NOMO-1 (cell line): ENCODE results near the gene LCN10.
A peak's percentile ranks its signal among the peaks of the same experiment; 100 is the strongest.

ENCODE experiments used
- DNase-seq, 2 experiments: peaks; one replicate each; lab custom pipeline; 2025; ENCODE audit not compliant: unreplicated experiment in 2 of 2; lab: John Stamatoyannopoulos, UW

LCN10 gene

DNA sequence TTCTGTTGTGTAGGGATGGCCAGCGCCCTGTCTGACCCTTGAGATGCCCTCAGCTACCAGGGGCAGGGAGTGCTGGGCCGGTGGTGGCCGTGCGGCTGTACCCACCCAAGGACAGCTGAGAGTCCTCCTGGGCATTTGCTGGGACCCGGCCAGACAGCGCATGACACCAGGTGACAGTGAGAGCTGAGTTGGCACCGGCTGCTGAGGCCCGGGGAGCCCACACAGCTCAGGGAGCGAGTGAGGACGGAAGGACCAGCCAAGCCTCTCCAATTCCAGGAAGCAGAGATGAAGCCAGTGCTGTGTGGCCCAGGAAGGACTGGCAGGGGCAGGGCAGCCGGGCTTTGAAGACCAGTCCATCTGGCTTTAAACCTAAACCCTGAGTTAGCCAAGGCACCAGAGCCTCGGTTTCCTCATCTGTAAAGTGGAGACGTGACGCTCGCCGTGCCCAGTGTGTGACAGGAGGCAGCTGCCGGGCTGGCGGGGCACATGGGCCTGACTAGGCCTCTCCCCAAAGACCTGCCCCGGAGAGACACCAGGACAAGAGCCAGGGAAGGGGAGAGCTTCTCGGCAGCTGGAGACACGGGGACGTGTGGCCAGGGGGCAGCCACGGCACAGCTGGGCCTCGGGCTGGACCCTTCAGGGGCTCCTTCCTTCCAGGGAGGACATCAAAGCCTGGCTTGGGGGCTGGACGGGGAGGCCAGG lies 52.5 kb downstream of the LCN10 start:
- no peak for DNase-seq

DNA sequence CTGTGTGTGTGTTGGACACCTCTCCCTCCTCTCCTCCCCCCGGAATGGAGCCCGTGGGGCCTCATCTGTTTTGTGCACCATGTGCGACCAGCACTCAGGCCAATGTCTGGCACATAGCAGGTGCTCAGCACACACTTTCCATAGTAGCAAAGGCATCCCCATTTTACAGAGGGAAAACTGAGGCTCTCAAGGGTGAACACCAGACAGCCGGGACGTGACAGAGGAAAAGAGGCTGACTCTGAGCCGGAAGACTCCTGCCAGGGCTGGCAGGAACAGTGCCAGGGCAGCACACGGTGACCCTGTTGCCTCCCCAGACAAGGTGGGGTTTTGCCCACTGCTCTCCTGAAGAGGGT lies 53.7 kb downstream of the LCN10 start:
- DNase-seq = no peak

- peak in 1 of 2 experiments; percentile 33 for DNase-seq
Observed at GRCh38 chr9:136688274-136689107, 54.2 kb downstream of the LCN10 start.
